ENCODE measurements around the gene PSMA2. TPM values are rescaled to one million over a fixed set of nuclear protein-coding genes. Genes with fewer than 3 reads are reported as not detected.
A peak's percentile ranks its signal among the peaks of the same experiment; 100 is the strongest.

The PSMA2 gene
- polyA plus RNA-seq, 1 donor (not counting 4 experiments of a cell fraction or from before 2014, with no cell fraction given), result 251 TPM

GRCh38 chr7:42926204-42926603 lies 5.8 kb downstream of the PSMA2 start:
- DNase-seq (ENCODE audit: low read depth, low spot score), result no peak
- H2AFZ ChIP-seq (ENCODE audit: control insufficient read depth, low read length), result no peak overlapping the region
- no peaks in the 10 kb centered on the region for H4K20me1 ChIP-seq (ENCODE audit: control insufficient read depth, extremely low read depth, insufficient read depth, low read length)
- H3K4me3 ChIP-seq (ENCODE audit: control insufficient read depth in 2 of 3, extremely low read depth in 1 of 3, insufficient read depth in 2 of 3, low read depth in 1 of 3, low read length in 3 of 3), result no peak overlapping the region
- H3K27ac ChIP-seq (ENCODE audit: control insufficient read depth, insufficient read depth, low read length), result no peak overlapping the region
- peaks cover 58% of the 10 kb centered on the region for H3K79me2 ChIP-seq (ENCODE audit: control insufficient read depth, insufficient read depth, low read length)
- peaks cover 36% of the 10 kb centered on the region for H3K4me1 ChIP-seq (ENCODE audit: control insufficient read depth, extremely low read depth, insufficient read depth, low read length)
- no peak overlapping the region for H3K9ac ChIP-seq (ENCODE audit: control insufficient read depth, extremely low read depth, insufficient read depth, low read length)
- peaks cover 4 to 26% of the 10 kb centered on the region in 2 experiments for H3K36me3 ChIP-seq (ENCODE audit: control insufficient read depth in 2 of 2, extremely low read depth in 1 of 2, insufficient read depth in 2 of 2, low read length in 2 of 2)
- no peaks in the 10 kb centered on the region for H3K27me3 ChIP-seq (ENCODE audit: control insufficient read depth, extremely low read depth, insufficient read depth, low read length)
- H3K9me3 ChIP-seq (ENCODE audit: control insufficient read depth, low read depth, low read length), result no peaks in the 10 kb centered on the region
- dilution Hi-C loops (cut with MboI; ENCODE audit: extremely low pct_ligation_motif_present, low sequenced_read_pairs), result no loop called here
- no peaks in the 10 kb centered on the region for H3K9me1 ChIP-seq (ENCODE audit: control insufficient read depth, extremely low read depth, insufficient read depth, low read length)
- FAIRE-seq, result no peak
- TF ChIP-seq, protein P1, sequence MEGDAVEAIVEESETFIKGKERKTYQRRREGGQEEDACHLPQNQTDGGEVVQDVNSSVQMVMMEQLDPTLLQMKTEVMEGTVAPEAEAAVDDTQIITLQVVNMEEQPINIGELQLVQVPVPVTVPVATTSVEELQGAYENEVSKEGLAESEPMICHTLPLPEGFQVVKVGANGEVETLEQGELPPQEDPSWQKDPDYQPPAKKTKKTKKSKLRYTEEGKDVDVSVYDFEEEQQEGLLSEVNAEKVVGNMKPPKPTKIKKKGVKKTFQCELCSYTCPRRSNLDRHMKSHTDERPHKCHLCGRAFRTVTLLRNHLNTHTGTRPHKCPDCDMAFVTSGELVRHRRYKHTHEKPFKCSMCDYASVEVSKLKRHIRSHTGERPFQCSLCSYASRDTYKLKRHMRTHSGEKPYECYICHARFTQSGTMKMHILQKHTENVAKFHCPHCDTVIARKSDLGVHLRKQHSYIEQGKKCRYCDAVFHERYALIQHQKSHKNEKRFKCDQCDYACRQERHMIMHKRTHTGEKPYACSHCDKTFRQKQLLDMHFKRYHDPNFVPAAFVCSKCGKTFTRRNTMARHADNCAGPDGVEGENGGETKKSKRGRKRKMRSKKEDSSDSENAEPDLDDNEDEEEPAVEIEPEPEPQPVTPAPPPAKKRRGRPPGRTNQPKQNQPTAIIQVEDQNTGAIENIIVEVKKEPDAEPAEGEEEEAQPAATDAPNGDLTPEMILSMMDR (optimal IDR thresholded peaks at IDR 0.05 in 1 of 3, IDR thresholded peaks at IDR 0.05 in 1 of 3, conservative IDR thresholded peaks at IDR 0.05 in 1 of 3; ENCODE audit: extremely low read depth in 1 of 3, insufficient read depth in 2 of 3, low read length in 3 of 3), result no peak
- no peak for TF ChIP-seq EZH2 (IDR thresholded peaks at IDR 0.05; ENCODE audit: low read length)
- H3K4me2 ChIP-seq (ENCODE audit: control insufficient read depth, extremely low read depth, insufficient read depth, low read depth, low read length), result no peak overlapping the region

DNA sequence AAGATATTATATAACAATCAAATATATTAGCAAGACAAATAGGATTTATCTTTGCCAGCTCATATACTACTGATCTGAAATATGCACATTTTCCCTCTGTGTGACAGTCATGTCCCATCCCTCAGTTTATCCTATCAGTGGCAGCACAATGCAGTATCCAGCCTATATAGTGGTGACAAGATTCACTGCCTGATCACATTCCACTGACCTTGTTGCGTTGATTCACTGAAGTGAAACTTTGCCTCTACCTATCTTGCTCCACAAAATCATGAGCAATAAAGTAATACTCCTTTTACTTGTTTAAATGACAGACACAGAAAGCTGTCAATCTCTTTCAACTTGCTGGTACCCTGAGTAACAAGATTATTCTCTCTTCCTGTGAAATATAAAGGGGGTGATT lies 6.3 kb downstream of the PSMA2 start:
- no peak overlapping the region for H2AFZ ChIP-seq (ENCODE audit: control insufficient read depth, low read length)
- peaks cover 34% of the 10 kb centered on the region for H3K4me1 ChIP-seq (ENCODE audit: control insufficient read depth, extremely low read depth, insufficient read depth, low read length)
- DNase-seq (ENCODE audit: low read depth, low spot score), result no peak
- peaks cover 52% of the 10 kb centered on the region for H3K79me2 ChIP-seq (ENCODE audit: control insufficient read depth, insufficient read depth, low read length)
- H3K9ac ChIP-seq (ENCODE audit: control insufficient read depth, extremely low read depth, insufficient read depth, low read length), result no peak overlapping the region
- TF ChIP-seq, protein P1 (optimal IDR thresholded peaks at IDR 0.05 in 1 of 3, IDR thresholded peaks at IDR 0.05 in 1 of 3, conservative IDR thresholded peaks at IDR 0.05 in 1 of 3; ENCODE audit: extremely low read depth in 1 of 3, insufficient read depth in 2 of 3, low read length in 3 of 3), result no peak
- no peak for TF ChIP-seq EZH2 (IDR thresholded peaks at IDR 0.05; ENCODE audit: low read length)
- peak overlapping the region in 1 of 3 experiments; percentile 22 for H3K4me3 ChIP-seq (ENCODE audit: control insufficient read depth in 2 of 3, extremely low read depth in 1 of 3, insufficient read depth in 2 of 3, low read depth in 1 of 3, low read length in 3 of 3)
- no peaks in the 10 kb centered on the region for H3K27me3 ChIP-seq (ENCODE audit: control insufficient read depth, extremely low read depth, insufficient read depth, low read length)
- dilution Hi-C loops (cut with MboI; ENCODE audit: extremely low pct_ligation_motif_present, low sequenced_read_pairs), result no loop called here
- peak; percentile 84 for FAIRE-seq
- peak overlapping the region; percentile 29 for H3K27ac ChIP-seq (ENCODE audit: control insufficient read depth, insufficient read depth, low read length)
- H3K36me3 ChIP-seq (ENCODE audit: control insufficient read depth in 2 of 2, extremely low read depth in 1 of 2, insufficient read depth in 2 of 2, low read length in 2 of 2), result peaks cover 7 to 26% of the 10 kb centered on the region in 2 experiments
- no peaks in the 10 kb centered on the region for H3K9me3 ChIP-seq (ENCODE audit: control insufficient read depth, low read depth, low read length)
- H3K9me1 ChIP-seq (ENCODE audit: control insufficient read depth, extremely low read depth, insufficient read depth, low read length), result no peaks in the 10 kb centered on the region
- peak overlapping the region; percentile 56 for H3K4me2 ChIP-seq (ENCODE audit: control insufficient read depth, extremely low read depth, insufficient read depth, low read depth, low read length)
- no peaks in the 10 kb centered on the region for H4K20me1 ChIP-seq (ENCODE audit: control insufficient read depth, extremely low read depth, insufficient read depth, low read length)
